Liver (tissue), 9 donors: ENCODE data around the gene GULP1. TPM values are rescaled to one million over a fixed set of nuclear protein-coding genes. Genes with fewer than 3 reads are reported as not detected.

ENCODE experiments used
- DNase-seq: peaks from one replicate; pipeline ENCODE4 v3.0.0-alpha.2; 2017; ENCODE audit warnings: low spot score
- H3K27ac ChIP-seq, 2 donors: one replicate each; pipeline ENCODE4 v1.7.0; 2013; ENCODE audit warnings: inconsistent platforms in 2 of 2, low read length in 2 of 2, control low read depth in 1 of 2, low read depth in 1 of 2, mild to moderate bottlenecking in 1 of 2
- H3K27me3 ChIP-seq, 4 donors: one replicate each; pipeline versions ENCODE4 v1.6.1 to v1.7.0; 2013; ENCODE audit warnings: low read length in 3 of 4, inconsistent platforms in 1 of 4, mild to moderate bottlenecking in 1 of 4, moderate library complexity in 1 of 4; ENCODE audit not compliant: control insufficient read depth in 4 of 4, insufficient read depth in 4 of 4
- H3K36me3 ChIP-seq, 4 donors: one replicate each; pipeline versions ENCODE4 v1.6.1 to v1.7.0; 2013; ENCODE audit warnings: low read length in 3 of 4, mild to moderate bottlenecking in 3 of 4, low read depth in 1 of 4, moderate library complexity in 1 of 4; ENCODE audit not compliant: control insufficient read depth in 4 of 4, insufficient read depth in 3 of 4
- H3K4me1 ChIP-seq, 4 donors: one replicate each; pipeline versions ENCODE4 v1.6.1 to v1.7.0; 2013; ENCODE audit warnings: low read length in 3 of 4, mild to moderate bottlenecking in 3 of 4, moderate library complexity in 1 of 4; ENCODE audit not compliant: control insufficient read depth in 4 of 4, insufficient read depth in 4 of 4
- H3K4me3 ChIP-seq, 3 donors: one replicate each; pipeline versions ENCODE4 v1.6.1 to v1.7.0; 2013; ENCODE audit warnings: low read length in 3 of 3, control low read depth in 1 of 3, low read depth in 1 of 3, mild to moderate bottlenecking in 1 of 3
- H3K9ac ChIP-seq, 2 donors: one replicate each; pipeline ENCODE4 v1.7.0; 2013; ENCODE audit warnings: low read length in 2 of 2, mild to moderate bottlenecking in 2 of 2, moderate library complexity in 2 of 2, control low read depth in 1 of 2, low read depth in 1 of 2
- H3K9me3 ChIP-seq, 4 donors: one replicate each; pipeline versions ENCODE4 v1.6.1 to v1.7.0; 2013; ENCODE audit warnings: low read length in 3 of 4; ENCODE audit not compliant: control insufficient read depth in 4 of 4
- ATF3 ChIP-seq: IDR thresholded peaks from 2 replicates; pipeline ENCODE4 v1.6.1; 2016; ENCODE audit warnings: antibody characterized with exemption
- CTCF ChIP-seq: fragments of 150-350 bp; IDR thresholded peaks from 2 replicates; pipeline ENCODE4 v1.5.1; 2017; ENCODE audit warnings: improper control_type of control experiment, low read depth, low read length; ENCODE audit not compliant: missing input control
- EGR1 ChIP-seq, 2 donors: IDR thresholded peaks; 2 replicates each; pipeline ENCODE4 v1.6.1; 2016 to 2018; ENCODE audit warnings: antibody characterized with exemption in 2 of 2, low read depth in 2 of 2
- FOXA1 ChIP-seq: IDR thresholded peaks from 2 replicates; pipeline ENCODE4 v1.6.1; 2016; ENCODE audit warnings: antibody characterized with exemption
- FOXA2 ChIP-seq: IDR thresholded peaks from 2 replicates; pipeline ENCODE4 v1.6.1; 2016; ENCODE audit warnings: antibody characterized with exemption
- GABPA ChIP-seq, 2 donors: IDR thresholded peaks in 1 of 2; conservative IDR thresholded peaks in 1 of 2; 2 replicates each; pipeline ENCODE4 v1.6.1; 2016; ENCODE audit warnings: antibody characterized with exemption in 2 of 2, mild to moderate bottlenecking in 1 of 2, moderate library complexity in 1 of 2
- HNF4A ChIP-seq, 2 donors: conservative IDR thresholded peaks; 2 replicates each; pipeline ENCODE4 v1.6.1; 2016; ENCODE audit warnings: antibody characterized with exemption in 2 of 2, mild to moderate bottlenecking in 2 of 2
- HNF4G ChIP-seq: IDR thresholded peaks from 2 replicates; pipeline ENCODE4 v1.6.1; 2016; ENCODE audit warnings: antibody characterized with exemption
- JUND ChIP-seq, 2 donors: IDR thresholded peaks; 2 replicates each; pipeline ENCODE4 v1.6.1; 2016; ENCODE audit warnings: antibody characterized with exemption in 2 of 2
- MAX ChIP-seq: IDR thresholded peaks from 2 replicates; pipeline ENCODE4 v1.6.1; 2016; ENCODE audit warnings: antibody characterized with exemption
- RAD21 ChIP-seq, 2 donors: IDR thresholded peaks; 2 replicates each; pipeline ENCODE4 v1.6.1; 2016; ENCODE audit warnings: antibody characterized with exemption in 2 of 2, mild to moderate bottlenecking in 2 of 2
- REST ChIP-seq: IDR thresholded peaks from 2 replicates; pipeline ENCODE4 v1.6.1; 2016; ENCODE audit warnings: antibody characterized with exemption, mild to moderate bottlenecking
- RXRA ChIP-seq, 2 donors: IDR thresholded peaks; 2 replicates each; pipeline ENCODE4 v1.6.1; 2017 to 2018; ENCODE audit warnings: antibody characterized with exemption in 2 of 2, mild to moderate bottlenecking in 1 of 2
- SP1 ChIP-seq: IDR thresholded peaks from 2 replicates; pipeline ENCODE4 v1.6.1; 2018; ENCODE audit warnings: antibody characterized with exemption, mild to moderate bottlenecking
- TAF1 ChIP-seq: conservative IDR thresholded peaks from 2 replicates; pipeline ENCODE4 v1.6.1; 2016; ENCODE audit warnings: antibody characterized with exemption, mild to moderate bottlenecking
- YY1 ChIP-seq: IDR thresholded peaks from 2 replicates; pipeline ENCODE4 v1.6.1; 2016; ENCODE audit warnings: antibody characterized with exemption, mild to moderate bottlenecking
- WGBS: extraction: QIAGEN DNeasy Blood & Tissue Kit; methylation state at CpG from one replicate; pipeline ENCODE4 v1.1.7; 2013; 5-methylcytosine and 5-hydroxymethylcytosine counted together
- polyA plus RNA-seq, 2 donors: library from polyadenylated mRNA; stranded (reverse) in 1 of 2; unstranded in 1 of 2; fragments of 200-250 nt in 1 of 2; fragments of >200 nt in 1 of 2; fragmentation: Nextera tagmentation in 1 of 2; extraction: Ambion mirVana in 1 of 2; gene quantifications; one replicate each; pipeline versions ENCODE4 v1.2.1 to v1.2.3, GENCODE V29; 2013 to 2015
- total RNA-seq, 2 donors: library from RNA; depleted of rRNA; stranded (reverse); fragments of >200 nt; gene quantifications; one replicate each; pipeline ENCODE4 v1.2.3, GENCODE V29; 2014
- donor health status: healthy.
- donor health status: healthy.
- donor health status: healthy.
- donor health status: healthy.
- donor health status: healthy.

Gene GULP1
- total and polyA plus RNA-seq, 4 donors = 0.53 to 6.9 (median 0.89) TPM

DNA sequence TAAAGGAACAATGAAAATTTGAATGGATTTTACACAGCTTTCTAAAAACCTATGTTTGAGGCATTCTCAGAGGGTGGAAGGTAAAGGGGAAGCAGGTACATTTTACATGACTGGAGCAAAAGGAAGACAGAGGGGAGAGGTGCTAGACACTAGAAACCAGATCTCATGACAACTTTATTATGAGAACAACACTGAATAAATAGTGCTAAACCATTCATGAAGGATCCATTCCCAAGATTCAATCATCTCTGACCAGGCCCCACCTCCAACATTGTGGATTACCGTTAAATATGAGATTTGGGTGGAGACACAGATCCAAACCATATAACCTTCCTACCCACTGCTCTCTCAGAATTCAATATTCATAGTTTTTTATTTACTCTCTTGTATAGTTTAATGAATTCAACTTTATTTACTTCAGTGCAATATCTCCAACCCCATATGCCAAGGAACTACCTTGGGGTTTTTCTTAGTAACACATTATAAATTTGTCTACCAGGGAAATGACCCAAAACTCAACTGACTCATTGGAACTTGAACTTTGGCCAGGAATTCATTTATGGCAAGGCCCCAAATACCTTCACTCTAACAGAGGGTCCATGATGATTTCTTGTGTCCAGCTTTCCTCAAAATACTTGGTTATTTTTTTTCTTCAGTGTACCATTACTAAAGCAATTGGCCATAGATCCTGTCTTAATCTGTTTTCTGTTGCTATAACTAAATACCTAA lies 317.8 kb downstream of the GULP1 start:
- no peak for TF ChIP-seq HNF4G
- no peak overlapping the region for H3K27ac ChIP-seq
- 93% methylated on average over 1 of the region's 1 CpG for WGBS

GRCh38 chr2:188610050-188610444 lies 318.4 kb downstream of the GULP1 start:
- H3K27ac ChIP-seq = no peak overlapping the region
- H3K27me3 ChIP-seq = no peaks in the 10 kb centered on the region

More for the DNA sequence above, 317.8 kb downstream of the GULP1 start:
- Histone ChIP-seq H3K36me3 (no peaks in the 10 kb centered on the region), H3K9me3 (peaks cover 0 to 2% (median 0%) of the 10 kb centered on the region in 4 donors), H3K9ac (no peak overlapping the region), H3K27me3 (no peaks in the 10 kb centered on the region), H3K4me1 (no peaks in the 10 kb centered on the region), H3K4me3 (no peak overlapping the region)
- DNase-seq = no peak

GRCh38 chr2:188610827-188611226 lies 319.2 kb downstream of the GULP1 start:
- Histone ChIP-seq H3K4me1 (no peaks in the 10 kb centered on the region), H3K27me3 (no peaks in the 10 kb centered on the region), H3K9me3 (peaks cover 0 to 2% (median 0%) of the 10 kb centered on the region in 4 donors), H3K9ac (no peak overlapping the region), H3K27ac (no peak overlapping the region), H3K4me3 (no peak overlapping the region), H3K36me3 (no peaks in the 10 kb centered on the region)
- 76% methylated on average over 2 of the region's 2 CpGs for WGBS
- DNase-seq = no peak
- TF ChIP-seq HNF4A (conservative IDR thresholded peaks at IDR 0.05) (no peak), GABPA (IDR thresholded peaks at IDR 0.05 in 1 of 2, conservative IDR thresholded peaks at IDR 0.05 in 1 of 2) (no peak), FOXA2 (no peak), CTCF (no peak), HNF4G (no peak), YY1 (no peak), FOXA1 (no peak), ATF3 (no peak), RXRA (IDR thresholded peaks at IDR 0.05) (no peak), EGR1 (IDR thresholded peaks at IDR 0.05; ENCODE audit: low read depth in 2 of 2) (no peak), MAX (no peak), SP1 (no peak)

More at GRCh38 chr2:188610050-188610444, 318.4 kb downstream of the GULP1 start:
- Histone ChIP-seq H3K4me1 (no peaks in the 10 kb centered on the region), H3K9ac (no peak overlapping the region), H3K4me3 (no peak overlapping the region), H3K36me3 (no peaks in the 10 kb centered on the region), H3K9me3 (peaks cover 0 to 2% (median 0%) of the 10 kb centered on the region in 4 donors)
- no peak for TF ChIP-seq ATF3
- TF ChIP-seq FOXA2 = no peak
- TF ChIP-seq HNF4G = no peak
- no peak for TF ChIP-seq RAD21 (IDR thresholded peaks at IDR 0.05)
- TF ChIP-seq YY1 = no peak
- no peak for TF ChIP-seq REST
- no peak for TF ChIP-seq MAX
- TF ChIP-seq JUND (IDR thresholded peaks at IDR 0.05) = no peak
- no peak for TF ChIP-seq SP1
- no peak for TF ChIP-seq GABPA (IDR thresholded peaks at IDR 0.05 in 1 of 2, conservative IDR thresholded peaks at IDR 0.05 in 1 of 2)
- TF ChIP-seq HNF4A (conservative IDR thresholded peaks at IDR 0.05) = no peak
- no peak for TF ChIP-seq TAF1
- 88% methylated on average over 2 of the region's 2 CpGs for WGBS
- DNase-seq = no peak
